ENCODE results near the gene NCEH1.
"Not testable (repeated sequence)": the region's sequence is repeated elsewhere in the genome, so short reads cannot be mapped to it uniquely, and the experiment has no call there.

The NCEH1 gene, protein sequence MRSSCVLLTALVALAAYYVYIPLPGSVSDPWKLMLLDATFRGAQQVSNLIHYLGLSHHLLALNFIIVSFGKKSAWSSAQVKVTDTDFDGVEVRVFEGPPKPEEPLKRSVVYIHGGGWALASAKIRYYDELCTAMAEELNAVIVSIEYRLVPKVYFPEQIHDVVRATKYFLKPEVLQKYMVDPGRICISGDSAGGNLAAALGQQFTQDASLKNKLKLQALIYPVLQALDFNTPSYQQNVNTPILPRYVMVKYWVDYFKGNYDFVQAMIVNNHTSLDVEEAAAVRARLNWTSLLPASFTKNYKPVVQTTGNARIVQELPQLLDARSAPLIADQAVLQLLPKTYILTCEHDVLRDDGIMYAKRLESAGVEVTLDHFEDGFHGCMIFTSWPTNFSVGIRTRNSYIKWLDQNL

DNA sequence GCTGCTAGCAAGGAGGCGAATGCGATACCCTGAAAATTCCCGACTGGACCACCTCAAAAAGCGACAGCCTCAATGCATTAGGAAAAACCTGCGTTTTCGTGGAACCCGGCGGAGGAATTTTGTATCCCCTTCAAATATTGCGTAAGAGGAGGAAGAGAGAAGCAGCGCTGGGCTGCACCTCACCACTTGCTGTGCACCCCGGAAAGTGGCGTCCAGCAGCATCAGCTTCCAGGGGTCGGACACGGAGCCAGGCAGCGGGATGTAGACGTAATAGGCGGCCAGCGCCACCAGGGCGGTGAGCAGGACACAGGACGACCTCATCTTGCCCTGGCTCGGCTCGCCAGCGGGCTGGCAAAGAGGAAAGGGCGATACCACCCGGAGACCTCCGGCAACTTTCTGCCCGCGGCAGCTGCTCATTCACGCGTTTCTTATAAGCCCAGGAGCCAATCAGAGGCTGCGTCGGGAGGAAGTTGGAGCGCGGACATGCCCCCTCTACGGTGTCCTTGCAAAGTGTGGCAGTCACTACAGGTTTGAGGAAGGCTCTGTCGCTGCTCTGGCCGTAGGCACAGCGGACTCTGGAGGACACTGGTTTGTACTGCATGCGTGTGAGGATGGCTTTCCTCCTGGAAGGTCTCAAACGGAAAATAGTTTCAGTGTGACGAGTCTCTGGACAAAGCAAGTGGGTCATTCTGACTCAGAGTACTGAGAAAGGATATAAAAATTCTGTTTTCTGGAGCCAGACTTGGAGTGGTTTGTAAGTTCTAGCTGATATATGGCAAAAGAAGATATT is at the start of gene NCEH1:
TSS of gene NCEH1 (minus strand) at position 404 of the 790 bp plus-strand sequence. CDS start at position 321, 83 bp downstream.
- peak; percentile 98 for DNase-seq (ENCODE audit: low spot score)

DNA sequence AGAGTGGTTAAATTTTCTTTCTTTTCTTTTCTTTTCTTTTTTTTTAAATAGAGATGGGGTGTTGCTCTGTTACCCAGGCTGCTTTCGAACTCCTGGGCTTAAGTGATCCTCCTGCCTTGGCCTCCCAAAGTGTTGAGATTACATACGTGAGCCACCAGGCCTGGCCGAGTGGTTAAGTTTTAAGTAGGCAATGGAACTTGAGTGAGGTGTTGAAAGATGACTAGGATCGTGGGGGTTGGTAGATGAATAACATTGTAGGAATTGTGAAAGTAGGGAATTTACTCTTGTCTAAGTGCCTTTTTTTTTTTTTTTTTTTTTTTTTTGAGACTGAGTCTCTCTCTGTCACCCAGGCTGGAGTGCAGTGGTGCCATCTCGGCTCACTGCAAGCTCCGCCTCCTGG is 49.5 kb upstream of the NCEH1 start:
- not testable (repeated sequence) for DNase-seq (ENCODE audit: low spot score)

- DNase-seq (ENCODE audit: low spot score): no peak
Observed at GRCh38 chr3:172753125-172753524, 42.3 kb upstream of the NCEH1 start.

GRCh38 chr3:172752651-172753050 is 41.8 kb upstream of the NCEH1 start:
- no peak for DNase-seq (ENCODE audit: low spot score)

DNA sequence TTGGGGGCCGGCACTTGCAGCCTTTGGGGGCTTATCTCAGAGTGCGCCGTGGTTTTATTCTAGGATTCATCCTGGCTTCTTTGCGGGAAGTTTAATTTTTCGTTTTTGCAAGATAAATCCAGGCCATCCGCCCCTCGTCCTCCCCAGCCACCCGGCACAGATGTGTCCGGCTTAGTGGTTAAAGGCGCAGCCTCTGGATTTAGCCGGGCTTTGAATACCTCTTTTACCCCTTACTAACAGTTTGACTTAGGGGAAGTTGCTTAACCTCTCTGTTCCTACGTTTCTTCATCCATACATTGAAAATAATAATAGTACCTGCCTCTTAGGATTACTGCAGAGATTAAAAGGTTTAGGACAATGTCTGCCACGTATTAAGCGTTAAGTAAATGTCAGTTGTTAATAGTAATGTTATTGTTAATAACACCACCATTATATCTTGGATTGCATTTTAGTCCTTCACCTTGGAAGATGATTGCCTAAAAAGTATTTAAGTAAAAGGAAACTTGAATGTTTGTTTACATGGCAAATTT is 40.4 kb upstream of the NCEH1 start:
- peak; percentile 62 for DNase-seq (ENCODE audit: low spot score)

DNA sequence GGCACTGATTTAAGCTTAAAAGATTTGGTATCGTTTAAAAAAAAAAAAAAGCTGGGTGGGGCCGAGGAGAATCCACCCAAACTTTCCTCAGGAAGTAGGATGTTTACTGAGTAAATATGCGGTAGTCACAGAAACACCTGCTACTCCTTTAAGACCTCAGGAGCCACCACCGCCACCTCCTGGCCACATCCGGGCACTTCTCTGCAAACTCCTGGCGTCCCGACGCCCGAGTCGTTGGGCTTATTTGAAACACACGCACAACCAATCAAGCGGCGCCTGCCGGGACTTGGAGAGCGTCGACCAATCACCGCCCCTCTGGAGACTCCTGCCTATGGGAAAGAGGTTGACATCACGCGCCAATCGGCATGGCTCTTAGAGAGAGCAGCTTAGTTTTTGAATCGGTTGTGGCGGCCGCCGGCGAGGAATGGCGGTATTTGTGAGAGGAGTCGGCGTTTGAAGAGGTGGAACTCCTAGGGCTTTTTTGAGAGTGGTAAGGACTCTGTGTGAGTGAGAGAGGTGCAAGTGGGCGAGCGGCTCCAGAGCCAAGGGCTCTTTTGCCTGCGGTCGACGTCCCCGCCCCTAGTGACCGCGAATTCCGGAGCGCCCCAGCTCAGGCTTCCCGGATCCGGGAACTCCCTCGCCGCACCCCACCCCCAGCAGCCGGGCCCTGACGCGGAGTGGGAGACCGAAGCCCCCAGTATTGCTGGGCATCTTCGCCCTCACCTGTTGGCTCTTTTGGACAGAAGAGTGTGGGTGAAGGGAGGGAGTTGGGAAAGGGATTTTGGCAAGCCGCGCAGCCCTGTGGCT is 39.7 kb upstream of the NCEH1 start, which contains the start of gene ECT2:
TSS of gene ECT2 (plus strand) at position 359 of the 807 bp plus-strand sequence. CDS start 3,805 bp downstream, outside the sequence.
- peak; percentile 100 for DNase-seq (ENCODE audit: low spot score)

- DNase-seq (ENCODE audit: low spot score): no peak
Observed at GRCh38 chr3:172750069-172750367, 39.2 kb upstream of the NCEH1 start.

- DNase-seq (ENCODE audit: low spot score): no peak
Observed at GRCh38 chr3:172749230-172749965, 38.5 kb upstream of the NCEH1 start.

GRCh38 chr3:172746475-172746874 is 35.6 kb upstream of the NCEH1 start:
- DNase-seq (ENCODE audit: low spot score): no peak

GRCh38 chr3:172739462-172739861 is 28.6 kb upstream of the NCEH1 start:
- no peak for DNase-seq (ENCODE audit: low spot score)

DNA sequence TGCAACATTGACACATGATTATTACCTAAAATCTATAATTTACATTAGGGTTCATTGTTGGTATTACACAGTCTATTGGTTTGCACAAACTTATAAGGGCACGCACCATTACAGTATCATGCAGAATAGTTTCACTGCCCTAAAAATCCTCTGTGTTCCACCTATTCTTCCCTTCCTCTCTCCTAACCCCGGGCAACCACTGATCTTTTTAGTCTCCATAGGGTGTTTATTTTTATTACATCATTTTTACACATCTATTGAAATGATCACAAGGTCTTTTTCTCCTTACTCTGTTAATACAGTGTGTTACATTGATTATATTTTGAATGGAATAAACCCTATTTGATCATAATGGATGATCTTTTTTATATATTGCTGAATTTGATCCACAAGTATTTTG is 24.1 kb upstream of the NCEH1 start:
- no peak for DNase-seq (ENCODE audit: low spot score)

DNA sequence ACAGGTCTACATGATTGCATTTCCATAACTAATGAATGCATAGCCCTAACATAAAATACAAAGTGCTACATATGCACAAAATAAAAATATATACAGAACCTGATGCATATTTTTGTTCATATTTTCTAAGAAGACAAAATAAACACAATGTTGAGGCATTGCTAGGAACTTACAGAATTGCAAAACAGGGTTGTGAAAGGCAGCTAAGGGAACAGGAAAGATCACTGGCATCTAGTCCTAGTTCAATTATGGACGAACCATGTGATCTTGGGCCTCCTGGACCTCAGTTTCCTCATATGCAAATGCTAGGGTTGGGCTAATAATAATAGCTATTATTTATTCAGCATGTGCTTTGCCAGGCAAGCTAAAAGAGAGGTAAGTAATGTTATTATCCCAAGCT is 15.5 kb upstream of the NCEH1 start:
- DNase-seq (ENCODE audit: low spot score): no peak

DNA sequence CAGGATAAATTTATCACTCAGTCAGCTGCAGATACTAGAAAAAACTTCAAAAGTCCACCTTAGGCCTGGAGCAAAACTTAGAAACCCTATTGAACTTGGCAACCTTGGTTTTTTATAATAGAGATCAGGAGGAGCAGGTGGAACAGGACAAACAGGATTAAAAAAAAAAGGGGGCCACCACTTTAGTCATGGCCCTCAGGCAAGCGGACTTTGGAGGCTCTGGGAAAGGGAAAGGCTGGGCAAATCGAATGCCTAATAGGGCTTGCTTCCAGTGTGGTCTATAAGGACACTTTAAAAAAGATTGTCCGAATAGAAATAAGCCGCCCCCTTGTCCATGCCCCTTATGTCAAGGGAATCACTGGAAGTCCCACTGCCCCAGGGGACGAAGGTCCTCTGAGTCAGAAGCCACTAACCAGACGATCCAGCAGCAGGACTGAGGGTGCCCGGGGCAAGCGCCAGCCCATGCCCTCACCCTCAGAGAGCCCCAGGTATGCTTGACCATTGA is 11.7 kb upstream of the NCEH1 start:
- not testable (repeated sequence) for DNase-seq (ENCODE audit: low spot score)

- peak; percentile 69 for DNase-seq (ENCODE audit: low spot score)
Observed at GRCh38 chr3:172717493-172718088, 6.7 kb upstream of the NCEH1 start.

GRCh38 chr3:172716476-172716875 is 5.6 kb upstream of the NCEH1 start:
- no peak for DNase-seq (ENCODE audit: low spot score)

DNA sequence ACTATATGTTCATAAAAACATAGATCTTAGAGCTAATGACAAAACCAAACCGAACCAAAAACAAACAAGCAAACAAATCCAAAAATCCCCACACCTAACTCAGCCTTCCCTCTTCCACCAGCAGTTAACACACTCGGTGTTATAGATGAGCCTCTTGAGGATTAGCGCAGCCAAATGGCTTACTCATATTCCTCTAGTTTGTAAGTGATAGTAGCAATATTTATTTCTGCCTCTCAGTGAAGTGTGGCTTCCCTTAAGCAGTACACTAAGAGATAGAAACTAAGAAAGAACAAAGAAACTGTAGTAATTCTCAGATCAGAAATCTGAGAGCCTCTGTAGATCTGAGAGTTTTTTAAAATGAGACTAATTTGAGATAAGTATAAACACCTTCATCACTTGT is 2.4 kb upstream of the NCEH1 start:
- DNase-seq (ENCODE audit: low spot score): no peak

- no peak for DNase-seq (ENCODE audit: low spot score)
Observed at GRCh38 chr3:172711454-172711795, 558 bp upstream of the NCEH1 start.

DNA sequence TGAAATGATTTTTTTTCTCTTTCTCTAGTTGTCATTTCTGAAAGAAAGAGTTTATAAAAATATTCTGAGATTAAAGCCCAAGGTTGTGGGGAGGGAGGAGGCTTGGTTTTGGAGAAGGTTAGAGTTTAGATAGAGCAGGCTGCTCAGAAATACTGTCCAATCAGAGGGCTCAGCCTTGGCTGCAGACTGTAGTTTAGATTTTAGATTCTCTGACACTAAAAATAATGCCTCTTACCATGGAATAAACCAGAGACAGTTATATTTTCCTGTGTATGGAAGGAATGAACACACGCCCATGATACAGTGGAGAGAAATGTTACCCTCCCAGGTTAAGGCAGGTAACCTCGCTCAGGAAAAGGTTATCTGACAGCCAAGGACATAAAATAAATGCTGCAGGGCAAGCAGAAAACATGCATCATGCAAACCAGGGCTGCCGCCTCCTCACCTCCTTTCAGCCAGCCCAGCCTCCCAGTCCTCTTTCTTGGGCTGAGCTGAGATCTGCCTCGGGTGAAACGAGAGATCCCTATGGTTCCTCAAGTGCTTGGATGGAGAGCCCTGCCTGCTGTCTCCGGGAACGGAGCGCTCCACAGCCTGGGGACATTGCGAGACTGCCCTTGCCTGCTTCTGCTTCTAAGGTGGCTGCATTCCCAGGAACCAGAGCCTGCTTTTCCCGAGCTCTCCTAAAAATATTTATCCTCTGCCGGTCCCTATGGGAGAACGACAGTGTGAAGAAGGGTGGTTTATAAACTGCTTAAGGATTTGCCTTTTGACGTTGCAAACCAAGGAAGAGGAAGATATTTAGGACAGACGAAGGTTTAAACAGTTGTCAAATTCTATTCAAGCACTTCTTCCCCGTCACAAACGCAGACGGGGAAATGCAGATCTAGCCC is 848 bp downstream of the NCEH1 start:
- DNase-seq (ENCODE audit: low spot score): peak; percentile 39

GRCh38 chr3:172708921-172709773 is 1.7 kb downstream of the NCEH1 start:
- no peak for DNase-seq (ENCODE audit: low spot score)
